Muscle layer of duodenum (tissue), 2 donors: ENCODE measurements around the gene ARID1B.

Experiments
- H3K27ac ChIP-seq: one replicate; pipeline ENCODE4 v1.7.0; 2013; ENCODE audit warnings: mild to moderate bottlenecking, low read length
- H3K27me3 ChIP-seq: one replicate; pipeline ENCODE4 v1.7.0; 2013; ENCODE audit warnings: low read depth, mild to moderate bottlenecking, control low read depth, low read length
- H3K36me3 ChIP-seq, 2 donors: one replicate each; pipeline ENCODE4 v1.7.0; 2013; ENCODE audit warnings: low read length in 2 of 2, control low read depth in 1 of 2, mild to moderate bottlenecking in 1 of 2; ENCODE audit not compliant: insufficient read depth in 2 of 2, control insufficient read depth in 1 of 2
- H3K4me1 ChIP-seq, 2 donors: one replicate each; pipeline ENCODE4 v1.7.0; 2013; ENCODE audit warnings: low read length in 2 of 2, mild to moderate bottlenecking in 2 of 2, control low read depth in 1 of 2, moderate library complexity in 1 of 2; ENCODE audit not compliant: insufficient read depth in 2 of 2, control insufficient read depth in 1 of 2
- H3K4me3 ChIP-seq, 2 donors: one replicate each; pipeline ENCODE4 v1.7.0; 2013; ENCODE audit warnings: low read length in 2 of 2, low read depth in 1 of 2, mild to moderate bottlenecking in 1 of 2
- H3K9me3 ChIP-seq, 2 donors: one replicate each; pipeline ENCODE4 v1.7.0; 2013; ENCODE audit warnings: low read length in 2 of 2, control low read depth in 1 of 2, mild to moderate bottlenecking in 1 of 2; ENCODE audit not compliant: control insufficient read depth in 1 of 2
- donor health status: healthy.

The ARID1B gene

DNA sequence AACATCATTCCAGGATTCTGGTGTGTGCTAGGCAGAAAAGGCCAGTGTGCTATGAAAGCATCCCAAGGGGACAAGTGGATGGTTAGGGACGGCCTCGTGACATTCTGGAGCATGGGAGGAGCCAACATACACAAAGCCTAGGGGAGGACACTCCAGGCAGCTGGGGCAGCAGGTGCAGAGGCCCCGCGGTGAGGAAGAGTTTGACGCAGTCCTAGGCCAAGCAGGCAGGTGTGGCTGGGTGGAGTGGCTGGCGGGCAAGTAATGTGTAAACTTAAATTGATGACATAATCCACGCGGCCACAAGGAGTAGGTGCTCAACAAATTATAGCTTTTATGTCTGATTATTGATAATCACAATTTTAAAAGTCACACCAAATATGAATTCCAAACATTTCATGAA is 452.5 kb downstream of the ARID1B start:
- Histone ChIP-seq H3K9me3 (no peaks in the 10 kb centered on the region), H3K27ac (no peak overlapping the region), H3K27me3 (no peaks in the 10 kb centered on the region), H3K36me3 (no peaks in the 10 kb centered on the region), H3K4me1 (peaks cover 0 to 6% of the 10 kb centered on the region in 2 donors), H3K4me3 (no peak overlapping the region)

GRCh38 chr6:157230910-157231309 is 453.7 kb downstream of the ARID1B start:
- Histone ChIP-seq H3K4me1 (peaks cover 0 to 6% of the 10 kb centered on the region in 2 donors), H3K27ac (no peak overlapping the region), H3K4me3 (no peak overlapping the region), H3K9me3 (no peaks in the 10 kb centered on the region), H3K27me3 (no peaks in the 10 kb centered on the region), H3K36me3 (no peaks in the 10 kb centered on the region)

DNA sequence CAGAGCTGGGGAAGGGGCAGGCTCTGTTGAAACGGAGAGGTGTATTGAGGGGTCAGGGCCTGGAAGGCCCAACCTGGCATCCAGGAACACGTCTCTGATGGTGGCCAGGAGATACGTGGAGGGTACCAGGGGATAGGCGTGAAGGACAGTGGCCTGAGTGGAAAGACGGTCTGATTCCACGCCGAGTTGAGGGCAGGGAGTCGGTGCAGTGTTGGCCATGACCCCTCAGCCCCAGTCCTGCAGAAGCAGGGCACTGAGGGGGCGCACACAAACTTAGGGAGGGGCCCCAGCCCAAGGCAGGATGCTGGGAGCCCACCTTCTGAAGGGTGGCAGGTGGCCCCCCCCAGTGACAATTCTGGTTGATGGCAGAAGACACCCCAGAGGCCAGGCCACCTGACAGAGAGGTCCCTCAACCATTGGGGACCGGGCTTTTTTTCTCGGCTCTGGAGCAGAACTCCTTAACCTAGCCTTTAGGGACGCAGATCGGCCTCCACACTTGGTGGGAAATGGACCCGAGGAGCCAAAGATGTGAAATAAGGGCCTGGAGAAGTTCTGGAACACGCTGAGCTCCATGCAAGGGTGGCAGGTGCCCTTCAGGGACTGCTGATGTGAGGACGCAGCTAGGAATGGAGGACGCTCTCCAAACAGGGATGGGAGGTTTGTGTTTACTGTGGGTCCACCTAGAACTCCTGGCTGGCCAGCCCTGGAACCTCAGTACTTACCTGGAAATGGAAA is 455.1 kb downstream of the ARID1B start:
- Histone ChIP-seq H3K4me1 (peaks cover 0 to 4% of the 10 kb centered on the region in 2 donors), H3K4me3 (no peak overlapping the region), H3K36me3 (no peaks in the 10 kb centered on the region), H3K27ac (no peak overlapping the region), H3K27me3 (no peaks in the 10 kb centered on the region), H3K9me3 (no peaks in the 10 kb centered on the region)

DNA sequence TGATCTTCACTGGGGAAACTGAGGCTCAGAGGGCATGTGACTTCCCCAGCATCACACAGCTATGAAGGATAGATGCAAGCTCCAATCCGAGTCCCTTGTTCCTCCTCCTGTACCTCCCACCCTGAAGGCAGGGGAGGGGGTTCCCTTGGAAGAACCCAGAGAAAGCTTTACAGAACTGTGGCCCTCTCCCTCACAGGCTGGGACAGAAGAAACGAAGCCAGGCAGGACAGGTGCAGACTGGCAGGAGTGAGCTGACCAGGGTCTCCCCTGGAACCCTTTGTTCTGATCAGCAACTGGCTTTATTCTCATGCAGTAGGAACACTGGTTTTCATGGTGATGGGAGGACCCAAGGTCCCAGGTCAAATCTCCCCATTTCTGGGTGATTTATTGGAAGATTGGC is 456.0 kb downstream of the ARID1B start:
- Histone ChIP-seq H3K4me3 (no peak overlapping the region), H3K27ac (no peak overlapping the region), H3K27me3 (no peaks in the 10 kb centered on the region), H3K36me3 (no peaks in the 10 kb centered on the region), H3K4me1 (peaks cover 0 to 4% of the 10 kb centered on the region in 2 donors), H3K9me3 (no peaks in the 10 kb centered on the region)

DNA sequence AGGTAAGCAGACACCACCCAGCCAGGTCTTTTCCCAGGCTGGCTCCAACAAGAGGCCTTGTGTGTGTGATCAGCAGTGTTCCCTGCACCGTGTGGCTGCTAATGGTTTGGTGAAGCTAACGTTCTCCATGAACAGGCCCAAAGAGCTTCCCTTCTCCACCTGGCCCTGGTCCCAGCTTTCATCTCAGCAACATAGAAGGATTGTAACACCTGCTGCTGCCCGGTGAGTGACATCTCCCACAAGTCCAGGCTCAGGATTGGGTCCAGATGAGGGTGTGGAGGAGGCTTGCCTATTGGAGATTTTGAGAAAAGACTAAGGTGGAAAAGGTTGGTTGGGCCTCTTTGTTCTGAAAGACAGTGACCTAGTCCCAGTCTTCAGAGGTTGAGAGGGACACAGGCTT is 456.5 kb downstream of the ARID1B start:
- H3K27me3 ChIP-seq, result no peaks in the 10 kb centered on the region
- H3K27ac ChIP-seq, result no peak overlapping the region
- peaks cover 0 to 4% of the 10 kb centered on the region in 2 donors for H3K4me1 ChIP-seq
- no peak overlapping the region for H3K4me3 ChIP-seq
- H3K9me3 ChIP-seq, result no peaks in the 10 kb centered on the region
- no peaks in the 10 kb centered on the region for H3K36me3 ChIP-seq

- H3K9me3 ChIP-seq, result no peaks in the 10 kb centered on the region
- H3K27me3 ChIP-seq, result no peaks in the 10 kb centered on the region
- peak overlapping the region; percentile 48 to 67 for H3K4me3 ChIP-seq
- peaks cover 5% of the 10 kb centered on the region in 2 donors for H3K4me1 ChIP-seq
- no peaks in the 10 kb centered on the region for H3K36me3 ChIP-seq
- H3K27ac ChIP-seq, result no peak overlapping the region
Measured at GRCh38 chr6:157235600-157236039, 458.4 kb downstream of the ARID1B start.

GRCh38 chr6:157236040-157236725 is 459.0 kb downstream of the ARID1B start:
- Histone ChIP-seq H3K27ac (no peak overlapping the region), H3K4me3 (peak overlapping the region; percentile 48 to 67), H3K4me1 (peaks cover 5 to 10% of the 10 kb centered on the region in 2 donors), H3K36me3 (no peaks in the 10 kb centered on the region), H3K27me3 (no peaks in the 10 kb centered on the region), H3K9me3 (no peaks in the 10 kb centered on the region)

- H3K4me1 ChIP-seq, result peaks cover 5 to 10% of the 10 kb centered on the region in 2 donors
- no peak overlapping the region for H3K27ac ChIP-seq
- H3K4me3 ChIP-seq, result no peak overlapping the region
- H3K9me3 ChIP-seq, result no peaks in the 10 kb centered on the region
- no peaks in the 10 kb centered on the region for H3K36me3 ChIP-seq
- no peaks in the 10 kb centered on the region for H3K27me3 ChIP-seq
Measured at GRCh38 chr6:157238346-157238745, 461.2 kb downstream of the ARID1B start.

- no peak overlapping the region for H3K4me3 ChIP-seq
Measured at GRCh38 chr6:157239148-157239547, 462.0 kb downstream of the ARID1B start.

DNA sequence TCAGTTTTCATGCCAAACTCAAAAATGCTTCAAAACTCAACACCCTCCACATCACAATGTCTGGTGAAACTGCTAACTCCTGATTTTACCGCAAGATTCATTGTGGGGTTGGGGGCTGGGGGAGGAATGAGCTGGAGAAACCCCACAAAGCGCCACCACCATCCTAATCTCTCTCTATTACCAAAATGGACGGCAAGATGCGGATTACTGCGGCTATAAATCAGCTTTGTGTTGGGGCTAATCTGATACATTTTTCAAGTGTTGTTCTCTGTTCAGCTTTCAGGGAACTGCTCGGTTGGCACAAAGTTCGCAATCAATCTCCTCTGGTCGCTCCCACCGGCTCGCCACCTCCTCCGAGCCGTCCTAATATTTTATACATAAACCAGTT is 462.5 kb downstream of the ARID1B start:
- H3K4me3 ChIP-seq, result peak overlapping the region; percentile 38 to 50
- H3K27me3 ChIP-seq, result no peaks in the 10 kb centered on the region
- peaks cover 5 to 16% of the 10 kb centered on the region in 2 donors for H3K4me1 ChIP-seq
- H3K36me3 ChIP-seq, result no peaks in the 10 kb centered on the region
- peak overlapping the region; percentile 45 for H3K27ac ChIP-seq
- H3K9me3 ChIP-seq, result no peaks in the 10 kb centered on the region

More at GRCh38 chr6:157239148-157239547, 462.0 kb downstream of the ARID1B start:
- no peaks in the 10 kb centered on the region for H3K27me3 ChIP-seq
- peaks cover 5 to 11% of the 10 kb centered on the region in 2 donors for H3K4me1 ChIP-seq
- H3K9me3 ChIP-seq, result no peaks in the 10 kb centered on the region
- no peak overlapping the region for H3K27ac ChIP-seq
- H3K36me3 ChIP-seq, result no peaks in the 10 kb centered on the region

DNA sequence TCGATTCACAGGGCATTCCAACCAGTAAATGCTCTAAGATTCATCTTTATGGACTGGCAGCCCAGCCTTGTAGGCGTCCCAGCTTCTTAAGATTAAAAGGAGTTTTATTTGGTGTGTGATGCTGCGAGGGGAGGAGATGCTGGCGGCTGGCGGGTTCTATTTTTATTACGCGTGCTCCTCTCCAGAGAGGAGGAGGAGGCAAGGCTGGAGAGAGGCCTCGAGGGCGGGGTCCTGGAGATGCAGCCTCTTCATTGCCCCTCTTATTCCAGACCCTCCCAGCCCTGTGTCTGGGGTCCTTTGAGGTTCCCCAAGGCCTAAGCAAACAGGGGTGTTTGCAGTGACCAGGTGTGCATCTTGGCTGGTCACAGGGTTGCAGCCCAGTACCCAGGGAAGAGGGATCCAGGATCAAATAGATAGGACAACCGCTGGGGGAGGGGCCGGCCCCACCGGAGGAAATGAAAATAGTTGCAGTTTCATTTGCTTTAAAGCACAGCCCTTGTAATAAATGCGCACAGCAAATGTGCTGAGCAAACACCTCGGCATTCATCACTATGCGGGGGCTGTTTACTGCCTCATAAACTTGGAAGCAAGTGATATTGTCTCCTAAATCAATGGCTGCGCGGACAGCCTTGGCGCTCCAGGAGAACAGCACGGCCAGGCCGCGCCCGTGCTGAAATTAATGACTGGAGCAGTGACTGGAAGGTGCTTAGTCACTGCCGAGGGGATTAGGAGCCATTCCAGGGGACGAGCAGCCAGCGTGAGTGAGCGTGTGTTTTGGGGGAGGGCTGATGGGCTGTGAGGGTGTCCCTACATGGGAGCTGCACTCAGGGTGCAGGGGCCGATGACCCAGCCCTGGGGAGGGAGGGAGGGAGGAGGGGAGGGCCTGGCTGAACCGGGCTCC is 463.1 kb downstream of the ARID1B start:
- Histone ChIP-seq H3K27ac (peak overlapping the region; percentile 45), H3K4me1 (peaks cover 5 to 20% of the 10 kb centered on the region in 2 donors), H3K27me3 (no peaks in the 10 kb centered on the region)

More for the DNA sequence above, 463.1 kb downstream of the ARID1B start:
- H3K4me3 ChIP-seq, result peak overlapping the region; percentile 38 to 50
- H3K36me3 ChIP-seq, result no peaks in the 10 kb centered on the region
- no peaks in the 10 kb centered on the region for H3K9me3 ChIP-seq
